Stomach (tissue), 4 donors: ENCODE data around the gene LINC01488.

Experiments
- CTCF ChIP-seq, 7 experiments: fragments of 450-650 bp in 4 of 7; fragments of 200-600 bp in 3 of 7; sonication (generic) in 3 of 7; IDR thresholded peaks; one replicate each; pipeline ENCODE4 v1.5.1; 2016 to 2019; ENCODE audit warnings: antibody characterized with exemption in 7 of 7, control low read depth in 2 of 7, mild to moderate bottlenecking in 1 of 7
- EP300 ChIP-seq: sonication (generic); formaldehyde crosslinking; IDR thresholded peaks from one replicate; pipeline ENCODE4 v1.6.1; 2017; ENCODE audit warnings: antibody characterized with exemption
- POLR2A ChIP-seq, 4 donors: fragments of 450-650 bp; IDR thresholded peaks; one replicate each; pipeline ENCODE4 v1.6.1; 2016; ENCODE audit warnings: antibody characterized with exemption in 4 of 4, control low read depth in 2 of 4, mild to moderate bottlenecking in 1 of 4, moderate library complexity in 1 of 4
- POLR2AphosphoS5 ChIP-seq, 3 donors: sonication (generic); formaldehyde crosslinking; IDR thresholded peaks; one replicate each; pipeline ENCODE4 v1.6.1; 2016; ENCODE audit warnings: antibody characterized with exemption in 3 of 3

GRCh38 chr11:69483170-69483569, 1.7 kb downstream of the LINC01488 start:
- TF ChIP-seq CTCF (IDR thresholded peaks at IDR 0.05), result no peak
- no peak for TF ChIP-seq POLR2A (IDR thresholded peaks at IDR 0.05)
- no peak for TF ChIP-seq POLR2AphosphoS5 (IDR thresholded peaks at IDR 0.05)
- TF ChIP-seq EP300, result no peak
